ENCODE results near the gene DOCK11. TPM values are rescaled to one million over a fixed set of nuclear protein-coding genes. Genes with fewer than 3 reads are reported as not detected.

Gene DOCK11
- total RNA-seq, 1 donor from 2014 or later = 76.2 TPM

- intact Hi-C loops (cut with DNase I) = no loop called here
- Histone ChIP-seq H3K36me3 (no peaks in the 10 kb centered on the region), H3K4me1 (no peaks in the 10 kb centered on the region), H3K4me3 (no peak overlapping the region), H3K9me3 (no peaks in the 10 kb centered on the region), H3K27ac (no peak overlapping the region), H3K27me3 (ENCODE audit: low read depth) (no peaks in the 10 kb centered on the region)
- ATAC-seq = no peak
- TF ChIP-seq CTCF (IDR thresholded peaks at IDR 0.05) = no peak
- DNase-seq = no peak
These were observed 7.8 kb downstream of the DOCK11 start for GRCh38 chrX:118503260-118504041.

- H3K9me3 ChIP-seq = no peaks in the 10 kb centered on the region
- TF ChIP-seq CTCF (IDR thresholded peaks at IDR 0.05) = no peak
- H3K4me3 ChIP-seq = no peak overlapping the region
- no peaks in the 10 kb centered on the region for H3K36me3 ChIP-seq
- H3K27me3 ChIP-seq (ENCODE audit: low read depth) = no peaks in the 10 kb centered on the region
- no peaks in the 10 kb centered on the region for H3K4me1 ChIP-seq
- DNase-seq (no peak), ATAC-seq (no peak)
- H3K27ac ChIP-seq = no peak overlapping the region
- intact Hi-C loops (cut with DNase I) = no loop called here
These were observed 9.0 kb downstream of the DOCK11 start for GRCh38 chrX:118504581-118504980.

DNA sequence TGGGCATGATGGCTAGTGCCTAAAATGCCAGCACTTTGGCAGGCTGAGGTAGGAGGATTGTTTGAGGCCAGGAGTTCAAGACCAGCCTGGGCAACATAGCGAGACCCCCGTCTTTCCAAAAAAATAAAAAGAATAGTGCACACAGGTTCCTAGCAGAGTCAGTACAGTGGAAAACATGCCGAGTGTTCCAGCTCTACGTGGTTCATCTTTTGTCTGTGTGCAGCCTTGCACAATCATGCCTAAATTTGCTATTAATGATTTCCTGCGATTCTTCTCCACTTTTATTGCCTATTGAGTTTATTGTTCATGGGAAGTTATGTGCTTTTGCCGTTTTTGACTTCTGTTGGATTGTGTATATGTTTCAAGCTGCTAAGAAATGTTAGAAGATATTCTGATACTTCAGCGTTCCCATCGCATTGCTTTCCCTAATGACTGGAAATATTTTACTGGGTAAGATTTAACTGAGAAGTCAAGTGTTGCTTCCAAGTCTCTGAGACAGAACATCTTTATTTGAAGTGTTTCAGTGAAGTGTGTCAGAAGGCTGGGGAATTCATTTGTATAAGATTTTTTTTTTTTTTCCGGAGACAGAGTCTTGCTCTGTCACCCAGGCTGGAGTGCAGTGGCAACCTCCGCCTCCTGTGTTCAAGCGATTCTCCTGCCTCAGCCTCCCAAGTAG is 11.3 kb downstream of the DOCK11 start:
- Histone ChIP-seq H3K9me3 (no peaks in the 10 kb centered on the region), H3K4me3 (no peak overlapping the region), H3K27me3 (ENCODE audit: low read depth) (no peaks in the 10 kb centered on the region), H3K27ac (no peak overlapping the region), H3K36me3 (no peaks in the 10 kb centered on the region), H3K4me1 (no peaks in the 10 kb centered on the region)
- no peak for ATAC-seq
- intact Hi-C loops (cut with DNase I) = no loop called here
- DNase-seq = no peak
- TF ChIP-seq CTCF (IDR thresholded peaks at IDR 0.05) = no peak

DNA sequence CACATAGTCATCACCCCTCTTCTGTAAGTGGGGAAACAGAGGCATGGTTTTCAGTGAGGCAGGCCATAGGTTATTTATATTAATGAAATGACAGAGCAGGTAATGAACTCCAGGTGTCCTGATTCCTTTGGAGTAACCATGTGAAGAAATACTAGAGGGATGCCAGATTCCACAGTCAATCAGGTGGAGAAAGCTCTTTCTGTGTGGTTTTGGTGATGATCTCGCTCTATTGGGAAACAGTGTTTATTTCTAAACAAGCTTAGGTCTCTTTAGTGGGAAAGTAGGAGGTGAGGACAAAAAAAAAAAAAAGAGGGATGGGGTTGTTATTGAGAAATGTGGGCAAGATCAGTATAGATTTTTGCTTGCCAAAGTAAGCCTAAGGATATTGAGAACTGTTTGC is 12.2 kb downstream of the DOCK11 start:
- TF ChIP-seq CTCF (IDR thresholded peaks at IDR 0.05) = no peak
- no peak overlapping the region for H3K27ac ChIP-seq
- H3K4me3 ChIP-seq = no peak overlapping the region
- ATAC-seq (no peak), DNase-seq (no peak)
- H3K27me3 ChIP-seq (ENCODE audit: low read depth) = no peaks in the 10 kb centered on the region
- no peaks in the 10 kb centered on the region for H3K4me1 ChIP-seq
- no peaks in the 10 kb centered on the region for H3K36me3 ChIP-seq
- no peaks in the 10 kb centered on the region for H3K9me3 ChIP-seq
- intact Hi-C loops (cut with DNase I) = no loop called here

GRCh38 chrX:118508221-118508620 is 12.6 kb downstream of the DOCK11 start:
- no peaks in the 10 kb centered on the region for H3K27me3 ChIP-seq (ENCODE audit: low read depth)
- no peak for ATAC-seq
- H3K36me3 ChIP-seq = no peaks in the 10 kb centered on the region
- H3K4me1 ChIP-seq = no peaks in the 10 kb centered on the region
- no peak for DNase-seq
- H3K9me3 ChIP-seq = no peaks in the 10 kb centered on the region
- H3K27ac ChIP-seq = no peak overlapping the region
- no peak overlapping the region for H3K4me3 ChIP-seq
- intact Hi-C loops (cut with DNase I) = no loop called here
- no peak for TF ChIP-seq CTCF (IDR thresholded peaks at IDR 0.05)
